ENCODE measurements around the gene STX1A.

Gene STX1A

DNA sequence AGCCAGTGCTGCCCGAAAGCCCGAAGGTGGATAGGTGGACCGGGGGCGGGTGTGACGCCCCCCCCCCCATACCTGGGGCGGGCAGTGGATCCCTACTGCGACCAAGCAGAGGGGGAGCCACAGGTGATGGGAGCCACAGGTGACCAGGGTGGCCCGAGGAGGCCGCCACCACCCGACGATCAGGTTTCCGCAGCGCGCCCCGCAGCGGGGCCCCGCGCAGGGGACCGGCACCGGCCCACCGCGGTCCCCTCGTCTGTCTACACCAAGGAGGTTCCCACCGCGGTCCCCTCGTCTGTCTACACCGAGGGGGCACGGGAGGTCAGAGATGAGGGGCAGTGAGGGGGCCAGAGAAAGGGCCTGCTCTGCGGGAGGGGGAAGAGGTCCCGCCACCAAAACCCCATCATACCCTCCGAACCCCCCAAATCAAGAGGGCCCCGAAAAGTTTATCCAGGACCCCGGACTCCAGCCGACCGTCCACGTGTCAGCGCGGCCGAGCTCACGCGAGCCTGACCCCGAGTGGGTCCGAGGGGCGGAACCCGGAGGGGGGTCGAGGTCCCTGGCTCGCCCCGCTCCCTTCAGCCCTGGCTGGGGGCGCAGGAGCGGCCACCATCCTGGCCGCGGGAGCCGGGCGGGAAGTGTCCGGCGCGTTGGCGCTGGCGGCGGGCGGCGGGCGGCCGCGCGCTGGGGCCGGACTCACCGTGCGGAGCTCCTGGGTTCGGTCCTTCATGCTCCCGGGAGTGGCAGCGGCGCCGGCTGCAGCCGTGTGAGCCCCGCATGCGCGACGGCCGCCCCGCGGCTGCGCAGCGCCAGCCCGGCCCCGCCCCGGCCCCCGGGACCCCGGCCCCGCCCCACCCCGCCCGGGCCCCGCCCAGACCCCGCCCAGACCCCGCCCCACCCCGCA lies at the start of gene STX1A:
TSS of gene STX1A (minus strand) at position 765 of the 901 bp plus-strand sequence. CDS start at position 727, 38 bp downstream.
- peak; percentile 78 for DNase-seq (ENCODE audit: low spot score)

DNA sequence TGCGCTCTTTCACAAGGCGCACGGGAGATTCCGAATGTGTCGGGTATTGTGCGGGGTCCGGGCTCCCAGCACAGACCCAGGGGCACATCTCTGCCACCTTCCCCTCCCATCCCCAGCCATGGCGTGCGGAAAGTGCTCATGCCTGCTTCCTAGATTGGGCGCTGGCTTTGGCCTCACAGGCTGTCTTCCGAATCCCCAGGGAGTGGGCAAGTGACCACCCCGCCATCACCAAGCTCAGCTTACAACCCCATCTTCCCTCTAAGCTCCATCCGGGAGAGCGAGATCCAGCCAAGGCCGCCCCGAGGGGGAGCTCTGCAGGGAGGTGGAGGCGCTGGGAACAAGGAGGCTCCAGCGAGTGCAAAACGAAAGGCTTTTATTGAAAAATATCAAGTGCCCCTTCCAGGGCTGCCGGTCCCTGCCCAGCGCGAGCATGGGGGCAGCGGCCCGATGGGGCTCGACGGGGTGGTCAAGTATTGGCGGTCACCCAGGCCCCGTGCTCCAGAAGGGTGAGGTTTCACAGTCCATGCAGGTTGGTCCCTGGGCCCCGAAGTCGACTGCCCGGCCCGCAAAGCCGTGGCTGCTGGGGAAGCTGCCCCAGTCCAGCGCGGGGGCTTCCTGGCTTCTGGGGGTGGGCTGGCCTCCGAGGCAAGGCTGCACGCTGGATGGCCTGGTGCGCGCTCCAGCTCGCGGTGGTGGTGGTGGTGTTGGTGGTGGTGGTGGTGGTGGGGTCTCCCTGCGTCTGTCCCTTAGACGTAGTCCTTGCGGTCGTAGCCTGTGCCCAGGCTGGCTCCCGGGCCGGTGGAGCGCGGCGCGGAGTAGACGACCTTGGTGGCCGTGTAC lies 49.4 kb upstream of the STX1A start:
- no peak for DNase-seq (ENCODE audit: low spot score)

DNA sequence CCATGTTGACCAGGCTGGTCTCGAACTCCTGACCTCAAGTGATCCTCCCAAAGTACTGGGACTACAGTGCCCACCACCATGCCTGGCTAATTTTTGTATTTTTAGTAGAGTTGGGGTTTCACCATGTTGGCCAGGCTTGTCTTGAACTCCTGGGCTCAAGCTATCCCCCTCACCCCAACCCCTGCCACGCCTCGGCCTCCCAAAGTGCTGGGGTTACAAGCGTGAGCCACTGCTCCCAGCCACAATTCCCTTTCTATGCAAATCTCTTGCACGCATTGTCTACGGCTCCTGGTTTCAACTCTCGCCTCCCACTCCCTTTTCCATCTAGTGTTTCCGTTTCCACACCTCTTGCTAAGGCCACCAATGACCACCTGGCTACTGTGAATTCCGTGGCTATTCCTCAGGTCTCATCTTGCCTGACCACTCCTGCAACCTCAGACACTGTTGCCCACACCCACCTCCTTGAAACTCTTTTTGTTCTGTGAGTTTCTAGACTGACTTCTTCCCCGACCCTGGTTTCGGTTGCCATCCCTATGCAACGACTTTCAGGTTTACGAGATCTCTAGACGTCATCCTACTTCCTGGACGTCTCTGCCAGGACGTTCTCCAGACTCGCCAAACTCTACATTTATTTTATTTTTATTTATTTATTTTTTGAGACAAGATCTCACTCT lies 47.2 kb upstream of the STX1A start:
- no peak for DNase-seq (ENCODE audit: low spot score)

DNA sequence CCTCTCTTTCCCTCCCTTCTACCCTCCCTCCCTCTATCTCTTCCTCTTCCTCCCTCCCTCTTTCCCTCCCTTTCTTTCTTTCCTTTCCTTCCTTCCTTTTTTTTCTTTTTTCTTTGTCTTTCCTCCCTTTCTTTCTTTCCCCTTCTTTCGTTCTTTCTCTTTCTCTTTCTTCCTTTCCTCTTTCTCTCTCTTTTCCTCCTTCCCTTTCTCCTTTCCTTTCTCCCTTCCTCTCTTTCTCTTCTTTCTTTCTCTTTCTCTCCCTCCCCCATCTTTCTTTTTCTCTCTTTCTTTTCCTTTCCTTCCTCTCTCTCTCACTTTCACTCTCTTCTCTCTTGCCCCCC lies 43.2 kb upstream of the STX1A start:
- no peak for DNase-seq (ENCODE audit: low spot score)

DNA sequence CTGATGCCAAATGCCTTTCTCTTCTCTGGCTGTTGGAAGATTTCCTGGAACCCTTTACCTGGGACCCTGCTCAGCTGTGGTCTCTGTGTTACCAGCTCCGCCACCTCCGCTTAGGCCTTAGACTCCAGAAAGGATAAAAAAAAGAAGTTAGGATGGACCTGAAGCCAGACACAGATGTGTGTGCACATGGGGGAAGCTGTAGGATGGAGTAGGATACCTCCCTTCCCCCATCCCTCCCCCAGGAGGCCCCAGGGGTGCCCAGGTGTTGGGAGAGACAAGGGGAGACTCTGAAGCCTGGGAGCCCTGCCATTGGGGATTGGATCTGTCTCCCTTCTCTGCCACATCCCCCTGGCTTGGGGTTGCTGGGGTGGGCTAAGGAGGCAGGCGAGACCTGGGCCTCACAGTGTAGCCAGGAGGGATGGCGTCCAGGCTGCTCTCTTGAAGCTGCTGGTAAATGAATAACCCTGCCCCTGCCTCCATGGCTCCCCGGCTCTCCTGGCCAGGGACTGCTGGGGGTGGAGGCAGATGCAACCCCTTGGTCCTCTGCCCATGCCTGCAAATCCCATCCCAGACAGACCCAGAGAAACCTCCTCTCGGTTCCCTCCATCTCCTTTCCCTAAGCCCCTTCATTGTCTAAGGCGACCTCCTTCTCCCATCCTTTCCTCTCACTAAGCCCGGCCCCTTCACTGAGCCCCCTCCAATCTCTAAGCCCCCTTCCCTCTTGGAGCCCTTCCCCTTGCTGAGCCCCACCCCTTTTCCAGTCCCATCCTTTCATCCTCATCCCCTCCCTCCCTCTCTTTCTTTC lies 42.6 kb upstream of the STX1A start:
- DNase-seq (ENCODE audit: low spot score) = no peak

DNA sequence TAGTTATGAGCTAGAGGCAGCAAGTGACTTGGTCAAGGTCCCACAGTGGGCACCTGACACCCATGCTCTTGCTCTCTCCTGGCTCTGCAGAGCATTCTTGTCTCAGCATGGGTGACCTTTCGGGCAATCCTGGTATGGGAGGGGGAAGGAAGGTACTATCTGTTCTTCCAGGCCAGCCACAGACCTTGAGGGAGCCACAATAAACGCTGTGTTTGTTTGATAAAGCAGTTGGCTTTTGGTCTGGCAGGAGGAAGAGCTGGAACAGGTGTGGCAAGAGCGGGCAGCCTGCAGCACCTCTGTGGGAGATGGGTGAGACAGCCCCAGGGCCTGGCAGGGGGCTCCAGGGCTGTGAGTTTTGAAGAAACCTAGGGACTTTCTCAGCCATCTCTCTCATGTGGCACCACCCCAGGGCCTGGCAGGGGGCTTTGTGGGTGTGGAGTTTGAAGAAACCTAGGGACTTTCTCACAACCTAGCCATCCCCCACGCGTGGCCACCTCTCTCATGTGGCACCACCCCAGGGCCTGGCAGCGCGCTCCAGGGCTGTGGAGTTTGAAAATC lies 39.2 kb upstream of the STX1A start:
- no peak for DNase-seq (ENCODE audit: low spot score)

DNA sequence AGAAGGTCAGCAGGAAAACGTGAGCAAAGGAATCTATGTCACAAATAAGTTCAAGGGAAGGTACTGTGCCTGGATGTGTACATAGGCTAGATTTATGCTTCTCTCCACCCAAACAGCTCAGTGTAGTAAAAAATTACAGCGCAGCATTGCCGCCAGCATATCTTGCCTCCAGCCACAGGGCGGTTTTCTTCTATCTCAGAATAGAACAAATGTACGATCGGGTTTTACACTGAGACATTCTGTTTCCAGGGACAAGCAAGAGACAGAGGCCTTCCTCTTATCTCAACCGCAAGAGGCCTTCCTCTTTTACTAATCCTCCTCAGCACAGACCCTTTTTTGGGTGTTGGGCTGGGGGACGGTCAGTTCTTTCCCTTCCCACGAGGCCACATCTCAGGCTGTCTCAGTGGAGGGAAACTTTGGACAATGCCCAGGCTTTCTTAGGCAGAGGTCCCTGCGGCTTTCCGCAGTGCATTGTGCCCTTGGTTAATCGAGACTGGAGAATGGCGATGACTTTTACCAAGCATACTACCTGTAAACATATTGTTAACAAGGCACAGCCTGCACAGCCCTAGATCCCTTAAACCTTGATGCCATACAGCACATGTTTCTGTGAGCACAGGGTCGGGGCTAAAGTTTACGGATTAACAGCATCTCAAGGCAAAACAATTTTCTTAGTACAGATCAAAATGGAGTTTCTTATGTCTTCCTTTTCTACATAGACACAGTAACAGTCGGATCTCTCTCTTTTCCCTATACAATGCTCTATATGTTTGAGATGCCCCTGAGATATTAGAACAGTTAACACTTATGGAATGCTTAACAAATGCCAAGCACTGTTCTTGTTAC lies 30.7 kb upstream of the STX1A start:
- no peak for DNase-seq (ENCODE audit: low spot score)

DNA sequence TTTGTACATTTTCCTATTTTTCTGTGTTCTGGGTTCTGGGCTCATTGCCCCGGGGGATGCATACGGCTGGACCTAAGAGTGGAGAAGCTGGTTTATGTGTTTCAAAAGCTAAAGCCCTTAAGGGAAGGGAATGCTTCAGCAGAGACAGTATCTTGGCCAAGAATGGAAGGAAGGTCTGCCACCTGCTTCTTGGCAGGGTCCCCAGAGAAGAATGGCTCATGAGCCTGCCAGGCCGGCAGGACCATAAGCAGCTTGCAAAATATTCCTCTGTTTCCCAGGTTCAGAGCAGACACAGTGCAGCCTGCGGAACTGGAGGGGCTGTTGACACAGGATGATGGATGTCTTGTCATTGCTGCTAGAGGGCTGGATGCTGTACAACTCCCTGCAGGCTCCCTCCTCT lies 26.9 kb upstream of the STX1A start:
- no peak for DNase-seq (ENCODE audit: low spot score)

DNA sequence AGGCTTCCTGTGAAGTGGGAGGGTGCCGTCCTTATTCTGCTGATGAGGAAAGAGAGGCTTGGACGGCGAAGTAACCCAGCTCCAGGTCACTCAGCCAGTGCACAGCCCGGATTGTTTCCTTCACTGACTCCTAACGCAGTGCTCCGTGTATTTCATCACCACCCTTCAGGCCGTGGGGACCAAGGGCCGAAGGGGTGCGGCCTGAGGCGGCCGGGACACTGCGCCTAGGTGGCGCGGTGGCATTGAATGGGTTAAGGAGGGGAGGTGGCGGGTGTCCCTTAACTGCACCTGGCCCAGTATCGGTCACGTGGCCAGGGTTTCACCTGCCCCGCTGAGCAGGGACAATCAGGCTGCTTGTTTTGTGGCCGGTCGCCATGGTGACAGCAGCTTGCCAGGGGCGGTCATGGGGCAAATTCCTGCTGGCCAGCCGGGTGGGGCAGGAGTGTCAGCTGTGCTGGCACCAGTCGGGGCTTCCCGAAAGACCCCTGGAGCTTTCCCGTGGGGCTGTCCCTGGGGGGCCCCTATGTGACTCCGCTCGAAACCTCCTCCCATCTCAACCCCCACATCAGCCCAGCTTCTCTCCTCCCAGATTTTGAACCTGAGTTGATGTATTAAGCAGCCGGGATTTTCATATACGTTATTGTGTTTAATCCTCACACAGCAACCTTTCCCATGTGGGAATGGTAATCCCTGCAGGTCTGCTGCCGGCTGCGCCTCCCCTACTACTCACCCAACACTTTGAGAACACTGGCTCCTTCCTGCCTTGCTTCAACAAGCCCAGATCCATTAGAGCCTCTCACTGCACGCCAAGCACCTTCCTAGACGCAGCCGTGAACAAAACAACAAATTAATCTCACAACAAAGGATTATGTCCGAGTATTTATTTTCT lies 23.5 kb upstream of the STX1A start:
- no peak for DNase-seq (ENCODE audit: low spot score)

DNA sequence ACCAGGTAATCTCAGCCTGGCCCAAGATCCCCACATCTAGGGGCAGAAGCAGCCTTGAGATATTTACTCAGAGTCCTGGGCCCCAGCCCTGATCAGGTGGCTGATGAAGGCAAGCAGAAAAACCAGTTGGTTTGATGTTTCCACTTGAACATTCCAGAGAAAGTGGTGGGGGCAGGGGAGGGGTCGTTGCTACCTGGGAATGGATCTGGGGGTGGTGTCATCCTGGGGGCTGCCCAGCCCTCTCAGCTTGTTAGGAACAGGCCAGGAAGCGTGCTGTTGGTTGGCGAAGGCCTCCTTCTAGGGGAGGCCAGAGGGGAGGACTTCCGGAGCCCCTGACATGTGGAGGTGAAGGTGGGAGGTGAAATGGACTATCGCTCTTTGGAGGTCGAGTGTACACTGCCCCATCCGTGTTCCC lies 22.9 kb upstream of the STX1A start:
- DNase-seq (ENCODE audit: low spot score) = no peak

DNA sequence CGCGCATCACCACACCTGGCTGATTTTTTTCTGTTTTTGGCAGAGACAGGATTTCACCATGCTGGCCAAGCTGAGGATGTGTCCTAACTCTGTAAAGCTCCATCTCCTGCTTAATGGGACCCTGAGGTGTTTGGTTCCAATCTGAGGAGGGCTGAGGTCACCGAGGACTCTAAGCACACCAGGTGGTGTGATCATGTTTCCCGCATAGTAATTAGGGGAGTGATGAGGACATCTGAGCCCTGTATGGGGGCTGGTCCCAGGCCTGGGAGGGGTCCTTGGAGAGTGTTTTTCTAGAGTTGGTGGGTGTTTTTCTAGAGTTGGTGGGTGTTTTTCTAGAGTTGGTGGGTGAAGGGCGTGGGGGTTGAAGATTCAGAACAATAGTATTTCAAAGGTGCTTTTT lies 22.1 kb upstream of the STX1A start:
- no peak for DNase-seq (ENCODE audit: low spot score)

DNA sequence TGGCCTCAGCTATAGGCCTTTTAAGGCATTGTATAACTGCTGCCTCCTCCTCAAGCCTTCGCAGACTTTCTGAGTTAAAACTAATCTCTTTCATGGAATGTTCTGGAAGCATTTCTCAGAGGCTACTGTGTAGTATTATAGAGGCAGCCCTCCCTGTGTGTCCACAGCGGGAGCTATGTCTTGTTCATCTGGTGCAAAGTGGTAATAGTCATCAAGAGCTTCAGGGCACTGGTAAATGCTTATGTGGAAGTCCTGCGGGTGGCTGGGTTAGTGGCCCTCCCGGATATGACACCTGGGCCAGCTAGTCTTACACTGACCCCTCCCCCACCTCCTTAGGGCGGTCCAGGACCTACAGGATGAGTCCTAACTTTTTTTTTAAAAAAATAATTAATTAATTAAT lies 21.3 kb upstream of the STX1A start:
- DNase-seq (ENCODE audit: low spot score) = no peak

DNA sequence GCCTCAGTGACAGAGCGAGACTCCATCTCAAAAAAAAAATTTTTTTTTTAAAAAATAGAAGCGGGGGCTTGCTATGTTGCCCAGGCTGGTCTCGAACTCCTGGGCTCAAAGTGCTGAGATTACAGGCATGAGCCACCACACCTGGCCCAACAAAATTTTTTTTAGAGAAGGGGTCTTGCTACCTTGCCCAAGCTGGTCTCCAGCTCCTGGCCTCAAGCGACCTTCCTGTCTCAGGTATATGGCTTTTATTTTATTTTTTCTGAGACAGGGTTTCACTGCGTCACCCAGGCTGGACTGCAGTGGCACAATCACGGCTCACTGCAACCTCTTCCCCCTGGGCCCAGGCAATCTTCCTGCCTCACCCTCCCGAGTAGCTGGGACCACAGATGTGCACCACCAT lies 20.7 kb upstream of the STX1A start:
- DNase-seq (ENCODE audit: low spot score) = no peak

DNA sequence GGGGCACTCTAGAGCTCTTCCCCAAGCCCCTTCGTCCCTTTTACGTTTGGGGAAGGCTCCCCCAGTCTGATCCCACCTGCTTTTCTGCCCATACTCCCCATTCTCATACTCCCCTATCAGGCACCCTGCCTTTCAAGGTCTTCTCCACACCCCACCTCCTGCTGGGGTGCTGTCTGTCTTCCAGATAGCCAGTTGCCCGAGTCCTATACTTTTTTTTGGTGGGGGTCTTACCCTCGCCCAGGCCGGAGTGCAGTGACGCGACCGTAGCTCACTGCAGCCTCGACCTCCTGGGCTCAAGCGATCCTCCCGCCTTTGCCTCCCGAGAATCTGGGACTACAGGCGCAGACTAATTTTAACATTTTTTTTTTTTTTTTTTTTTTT lies 19.9 kb upstream of the STX1A start:
- DNase-seq (ENCODE audit: low spot score) = no peak

DNA sequence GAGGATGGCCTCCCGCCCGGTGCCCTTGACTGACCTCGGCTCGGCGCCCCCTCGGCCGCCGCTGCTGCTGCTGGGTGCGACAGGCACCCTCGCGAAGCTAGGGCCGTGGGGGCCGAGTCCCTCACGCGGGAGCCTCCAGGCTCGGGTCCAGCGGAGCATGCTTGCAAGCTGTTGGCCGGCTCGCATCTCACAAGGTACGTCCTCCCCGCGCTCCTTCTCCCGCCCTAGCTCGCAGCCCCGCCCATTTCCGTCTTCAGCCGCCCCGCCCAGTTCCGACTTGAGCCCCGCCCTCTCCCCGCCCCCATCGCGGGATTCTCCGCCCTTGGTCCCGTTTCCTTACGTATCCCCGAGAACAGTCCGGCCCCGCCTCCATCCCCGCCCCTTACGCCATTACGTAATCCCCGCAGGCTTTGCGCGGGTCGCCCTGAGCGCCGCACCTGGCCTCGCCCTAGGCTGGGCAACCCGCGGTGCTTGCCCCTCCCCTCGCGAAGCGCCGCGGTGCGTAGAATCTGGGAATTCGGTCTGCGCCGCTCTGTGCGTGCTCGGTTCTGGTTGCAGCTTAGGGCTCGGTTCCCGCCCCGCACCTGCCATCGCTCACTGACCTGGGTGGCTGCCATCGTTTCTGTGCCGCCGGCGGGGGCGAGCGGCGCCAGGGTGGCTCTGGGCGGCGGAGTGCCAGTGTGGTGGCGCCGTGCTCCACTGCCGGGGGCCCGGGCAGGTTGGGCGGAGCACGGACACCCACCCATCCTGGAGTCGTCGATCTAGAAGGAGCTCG lies 19.3 kb upstream of the STX1A start, which contains the start of gene ABHD11:
TSS of gene ABHD11 (minus strand) at position 191 of the 775 bp plus-strand sequence. CDS start at position 159, 32 bp downstream.
- peak; percentile 93 for DNase-seq (ENCODE audit: low spot score)

DNA sequence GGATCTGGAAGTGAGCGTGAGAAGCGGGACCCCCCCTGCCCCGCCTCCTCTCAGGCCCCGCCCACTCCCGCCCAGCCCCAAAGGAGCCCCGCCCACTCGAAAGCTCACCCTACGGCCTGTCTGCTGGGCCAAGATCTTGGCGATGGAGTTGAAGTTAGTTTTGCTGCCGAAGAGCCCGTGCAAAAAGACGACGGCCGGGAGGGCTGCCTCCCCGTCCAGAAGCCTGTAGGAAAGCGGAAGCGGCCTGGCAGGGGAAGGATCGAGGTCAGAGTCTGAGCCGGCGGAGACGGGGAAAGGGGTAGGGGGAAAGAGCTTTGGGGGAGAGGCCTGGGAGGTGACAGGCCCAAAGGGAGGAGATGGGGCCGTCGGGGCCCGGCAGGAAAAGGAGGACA lies 18.7 kb upstream of the STX1A start:
- peak; percentile 74 for DNase-seq (ENCODE audit: low spot score)

DNA sequence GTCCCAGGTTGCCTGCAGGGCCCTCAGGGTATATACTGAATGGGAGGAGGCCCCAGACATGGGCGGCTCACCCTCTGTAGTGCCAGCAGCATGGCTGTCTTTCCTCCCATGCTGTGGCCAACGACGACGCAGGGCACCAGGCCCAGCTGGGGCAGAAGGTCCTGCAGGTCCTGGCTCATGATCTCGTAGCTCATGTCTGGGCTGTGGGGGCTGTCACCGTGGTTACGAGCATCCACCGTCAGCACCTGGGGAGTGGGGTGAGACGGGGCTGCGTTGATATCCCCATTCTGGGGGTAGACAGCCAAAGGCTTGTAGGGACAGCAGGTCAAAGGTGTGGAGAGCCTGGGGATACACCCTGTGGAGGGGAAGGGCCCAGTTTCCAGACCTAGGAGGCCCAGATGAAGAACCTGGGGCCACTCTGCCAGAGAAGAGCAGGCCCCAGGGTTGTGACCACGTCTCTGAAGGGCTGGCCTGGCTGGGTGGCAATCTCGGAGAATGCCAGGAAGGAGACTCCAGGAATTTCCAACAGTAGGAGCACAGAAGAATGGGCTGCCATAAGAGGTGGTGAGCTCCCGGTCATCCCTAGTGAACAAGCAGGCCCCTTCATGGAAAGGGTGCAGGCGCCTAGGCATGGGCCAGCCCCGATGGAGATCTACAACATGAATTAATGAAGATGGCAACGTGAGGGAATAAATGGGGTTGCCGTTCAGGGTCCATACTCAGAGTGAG lies 18.2 kb upstream of the STX1A start:
- DNase-seq (ENCODE audit: low spot score) = no peak

DNA sequence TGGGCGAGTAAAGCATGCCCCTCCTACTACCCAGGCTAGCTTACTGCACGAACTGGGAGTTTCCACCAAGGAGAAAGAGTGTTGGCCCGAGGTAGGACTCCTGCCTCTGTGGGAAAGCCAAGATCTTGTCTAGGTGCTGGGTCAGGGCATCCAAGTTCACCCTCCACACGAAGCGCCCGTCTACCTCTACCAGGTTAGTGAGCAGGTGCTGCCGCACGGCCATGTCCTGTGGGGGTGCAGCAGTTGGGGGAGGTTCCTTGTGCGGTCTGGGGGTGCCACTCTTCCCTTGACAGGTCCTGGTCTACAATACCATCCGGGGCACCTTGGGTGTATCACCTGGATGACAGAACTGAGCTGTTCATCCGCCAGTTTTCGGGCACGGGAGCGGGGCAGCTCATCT lies 17.4 kb upstream of the STX1A start:
- no peak for DNase-seq (ENCODE audit: low spot score)

Data from RKO (cell line).